ENCODE measurements around the gene RIMS1. TPM values are rescaled to one million over a fixed set of nuclear protein-coding genes. Genes with fewer than 3 reads are reported as not detected.

Gene RIMS1
- total and polyA plus RNA-seq, 2 of the 13 experiments (the other 11 are each of a cell fraction or from before 2014, with no cell fraction given) = not detected

- TF ChIP-seq NFAT5 (CRISPR knock-in tag; IDR thresholded peaks at IDR 0.05) = no peak
- no peak for TF ChIP-seq PLSCR1 (CRISPR knock-in tag; IDR thresholded peaks at IDR 0.05; ENCODE audit: borderline replicate concordance)
Observed at GRCh38 chr6:72410769-72411168, 524.4 kb downstream of the RIMS1 start (continued).

- CTCF ChIA-PET (ENCODE audit: low intra/inter-chr PET ratio, low total read pairs) = interaction anchor here (1.0 to 2.8 kb wide), 8 partner anchors 9 to 915 kb away, joined by 3 to 27 read pairs (median 8); no protein-coding TSS in a partner anchor
- FAIRE-seq (peak; percentile 89), ATAC-seq (peak; percentile 45), DNase-seq (ENCODE audit: low spot score) (peak; percentile 44)
- Histone ChIP-seq H3K9me3 (ENCODE audit: low read length) (no peaks in the 10 kb centered on the region), H2AFZ (ENCODE audit: low read length) (no peak overlapping the region), H3K4me2 (ENCODE audit: low read depth, low read length) (no peak overlapping the region), H3K9ac (ENCODE audit: insufficient read depth, low read depth, low read length) (no peak overlapping the region), H3K4me3 (replicated peaks in 1 of 3; ENCODE audit: insufficient read depth in 1 of 3, low read depth in 2 of 3, low read length in 3 of 3) (no peak overlapping the region), H4K20me1 (ENCODE audit: insufficient read depth, low read length) (no peaks in the 10 kb centered on the region), H3K79me2 (ENCODE audit: insufficient read depth, low read length) (no peaks in the 10 kb centered on the region), H3K27me3 (ENCODE audit: control insufficient read depth in 1 of 2, insufficient read depth in 2 of 2, low read length in 2 of 2) (no peaks in the 10 kb centered on the region), H3K4me1 (ENCODE audit: insufficient read depth, low read length) (peaks cover 14% of the 10 kb centered on the region), H3K36me3 (replicated peaks in 1 of 2; ENCODE audit: control insufficient read depth in 1 of 2, insufficient read depth in 2 of 2, low read length in 2 of 2) (no peaks in the 10 kb centered on the region), H3K27ac (ENCODE audit: extremely low read length, insufficient read depth, low read length) (no peak overlapping the region)
- POLR2A ChIA-PET = no interaction called here
- WGBS (ENCODE audit: low lambda C conversion rate) = 5% methylated on average over 7 of the region's 7 CpGs
- no TSS peak for BruUV-seq (replicated peaks)
- in situ Hi-C loops (cut with HindIII; ENCODE audit: extremely low pct_ligation_motif_present, low pct_unique_long_range_greater_than_20kb) (loop anchor here (10.0 kb wide), 2 partner anchors 173 to 723 kb away; no protein-coding TSS in a partner anchor), intact Hi-C loops (cut with micrococcal nuclease; ENCODE audit: unreplicated experiment) (loop anchor here (1.0 to 5.0 kb wide), 4 partner anchors 110 to 769 kb away; no protein-coding TSS in a partner anchor)
- TF ChIP-seq TAF15 (IDR thresholded peaks at IDR 0.05; ENCODE audit: low read depth, low read length, poor library complexity, severe bottlenecking) (no peak), ZBTB25 (CRISPR knock-in tag; IDR thresholded peaks at IDR 0.05) (peak; percentile 66; the same call in 1 of the 2 replicates), AKNA (CRISPR knock-in tag; IDR thresholded peaks at IDR 0.05; ENCODE audit: borderline replicate concordance) (no peak), ZNF607 (CRISPR knock-in tag; IDR thresholded peaks at IDR 0.05; ENCODE audit: borderline replicate concordance) (no peak)
Observed at GRCh38 chr6:72411872-72412708, 525.7 kb downstream of the RIMS1 start.

Measured in HepG2 (cell line).